K562 (cell line): ENCODE measurements around the gene GABARAPL1. TPM values are rescaled to one million over a fixed set of nuclear protein-coding genes. Genes with fewer than 3 reads are reported as not detected.

ENCODE experiments used
- ATAC-seq: fragments of 200-7000 bp; cut with Tn5 transposase; 3 replicates; pipeline ENCODE4 v1.9.1; 2020; ENCODE audit warnings: moderate library complexity
- BruUV-seq: library from RNA; stranded (reverse); fragments of 400-500 nt; replicated peaks from 2 replicates; lab custom pipeline; 2021; lab: Mats Ljungman, UMichigan
- CTCF ChIA-PET: fragments of 300-600 bp; formaldehyde crosslinking; extraction: SDS; loops from one replicate; lab custom pipeline; 2021; ENCODE audit warnings: low intra/inter-chr PET ratio; lab: Yijun Ruan, JAX
- POLR2A ChIA-PET: fragments of 300-600, 350-650 bp; sonication (Branson Sonifier 250); formaldehyde crosslinking; extraction: SDS; loops from one replicate; lab custom pipeline; 2021; ENCODE audit warnings: antibody characterized with exemption, inconsistent platforms; lab: Yijun Ruan, JAX
- DNase-seq, 4 experiments: peaks; one replicate each; pipeline versions ENCODE4 v3.0.0 to v3.0.0-alpha.2; 2011 to 2018; ENCODE audit warnings: low spot score in 3 of 4, mixed read lengths in 3 of 4; ENCODE audit errors: extremely low read depth in 1 of 4
- FAIRE-seq: peaks from 2 replicates; lab custom pipeline; 2011; peaks lifted over from hg19 to GRCh38; lab: Jason Lieb, UNC
- H2AFZ ChIP-seq: 2 replicates; pipeline ENCODE4 v1.6.0; 2011; ENCODE audit warnings: low read depth, low read length, control low read depth, inconsistent platforms
- H3K27ac ChIP-seq: fragments of 200-600 bp; 3 replicates; pipeline ENCODE4 v1.8.0; 2011; ENCODE audit warnings: low read depth, mild to moderate bottlenecking, control low read depth, inconsistent platforms, low read length, moderate library complexity, mixed read lengths; ENCODE audit errors: extremely low read depth
- H3K27me3 ChIP-seq, 2 experiments: fragments of 300-600 bp in 1 of 2; 2 replicates in 1 of 2; 3 replicates in 1 of 2; pipeline versions ENCODE4 v1.6.0 to v1.8.0; 2011; ENCODE audit warnings: inconsistent platforms in 2 of 2, low read length in 2 of 2, mild to moderate bottlenecking in 1 of 2, mixed read lengths in 1 of 2, moderate library complexity in 1 of 2; ENCODE audit not compliant: control insufficient read depth in 2 of 2, insufficient read depth in 2 of 2
- H3K36me3 ChIP-seq: fragments of 300-600 bp; 3 replicates; pipeline ENCODE4 v1.8.0; 2011; ENCODE audit warnings: mild to moderate bottlenecking, low read length, inconsistent platforms; ENCODE audit not compliant: control insufficient read depth, insufficient read depth
- H3K4me1 ChIP-seq, 2 experiments: fragments of 200-600 bp in 1 of 2; replicated peaks in 1 of 2; 2 replicates in 1 of 2; 3 replicates in 1 of 2; pipeline versions ENCODE4 v1.5.1 to v1.8.0; 2011; ENCODE audit warnings: inconsistent platforms in 2 of 2, low read length in 2 of 2, mild to moderate bottlenecking in 1 of 2, mixed read lengths in 1 of 2, moderate library complexity in 1 of 2; ENCODE audit not compliant: control insufficient read depth in 2 of 2, insufficient read depth in 2 of 2
- H3K4me2 ChIP-seq: 2 replicates; pipeline ENCODE4 v1.6.1; 2011; ENCODE audit warnings: low read length, control low read depth, inconsistent platforms, mixed read lengths; ENCODE audit not compliant: insufficient read depth
- H3K4me3 ChIP-seq: fragments of 200-600 bp; sonication (generic), shearing (Covaris generic); 2 replicates; pipeline ENCODE4 v1.5.1; 2016; ENCODE audit warnings: control low read depth, inconsistent platforms
- H3K79me2 ChIP-seq: fragments of 200-600 bp; 3 replicates; pipeline ENCODE4 v1.8.0; 2011; ENCODE audit warnings: low read length, inconsistent platforms; ENCODE audit not compliant: control insufficient read depth, insufficient read depth
- H3K9ac ChIP-seq, 2 experiments: 2 replicates each; pipeline versions ENCODE4 v1.6.0 to v1.6.1; 2011; ENCODE audit warnings: low read depth in 2 of 2, low read length in 2 of 2, control low read depth in 1 of 2, inconsistent platforms in 1 of 2, mild to moderate bottlenecking in 1 of 2, mixed read lengths in 1 of 2; ENCODE audit not compliant: insufficient read depth in 1 of 2
- H3K9me1 ChIP-seq: one replicate; pipeline ENCODE4 v1.6.0; 2011; ENCODE audit warnings: inconsistent platforms, mild to moderate bottlenecking, low read length, moderate library complexity; ENCODE audit not compliant: control insufficient read depth, insufficient read depth
- H3K9me3 ChIP-seq: replicated peaks from 2 replicates; pipeline ENCODE4 v1.5.1; 2011; ENCODE audit warnings: low read depth, low read length, inconsistent platforms; ENCODE audit not compliant: control insufficient read depth, insufficient read depth
- H4K20me1 ChIP-seq: replicated peaks from 2 replicates; pipeline ENCODE4 v1.6.1; 2011; ENCODE audit warnings: low read length, inconsistent platforms, mixed read lengths; ENCODE audit not compliant: control insufficient read depth, insufficient read depth
- CHD4 ChIP-seq: fragments of 200-600 bp; sonication (generic); IDR thresholded peaks from 3 replicates; pipeline ENCODE4 v1.6.1; 2012; ENCODE audit warnings: low read depth, mild to moderate bottlenecking, mixed read lengths, low read length, inconsistent platforms; ENCODE audit not compliant: insufficient read depth, insufficient replicate concordance, poor library complexity, severe bottlenecking
- FOXK2 ChIP-seq, 2 experiments: fragments of 450-650 bp; IDR thresholded peaks in 1 of 2; conservative IDR thresholded peaks in 1 of 2; 2 replicates each; pipeline ENCODE4 v1.6.1; 2016; ENCODE audit warnings: low read depth in 2 of 2, mild to moderate bottlenecking in 1 of 2
- KDM5B ChIP-seq: fragments of 200-600 bp; sonication (generic); IDR thresholded peaks from 2 replicates; pipeline ENCODE4 v1.6.1; 2012; ENCODE audit warnings: low read depth, mild to moderate bottlenecking, moderate library complexity, low read length, control low read depth, inconsistent platforms; ENCODE audit not compliant: insufficient replicate concordance
- KLF16 ChIP-seq: IDR thresholded peaks from 2 replicates; pipeline ENCODE4 v1.6.1; 2016; ENCODE audit warnings: antibody characterized with exemption
- MCM7 ChIP-seq, 2 experiments: fragments of 450-650 bp; IDR thresholded peaks; 2 replicates each; pipeline ENCODE4 v1.6.1; 2016 to 2018
- MNT ChIP-seq, 2 experiments: fragments of 450-650 bp; conservative IDR thresholded peaks; 2 replicates each; pipeline ENCODE4 v1.6.1; 2017; ENCODE audit warnings: mild to moderate bottlenecking in 2 of 2, moderate library complexity in 2 of 2
- MXI1 ChIP-seq: IDR thresholded peaks from 2 replicates; pipeline ENCODE4 v1.6.1; 2011; ENCODE audit warnings: low read depth, mild to moderate bottlenecking, improper control_type of control experiment, low read length
- RBBP5 ChIP-seq: fragments of 200-600 bp; sonication (generic); IDR thresholded peaks from 2 replicates; pipeline ENCODE4 v1.6.1; 2012; ENCODE audit warnings: borderline replicate concordance, mild to moderate bottlenecking, low read length, control low read depth, inconsistent platforms; ENCODE audit not compliant: insufficient read depth, poor library complexity, severe bottlenecking
- SP1 ChIP-seq: sonication (generic); formaldehyde crosslinking; IDR thresholded peaks from 2 replicates; pipeline ENCODE4 v1.8.1; 2022; ENCODE audit warnings: mild to moderate bottlenecking, missing genetic modification reagents
- STAT5A ChIP-seq: IDR thresholded peaks from 2 replicates; pipeline ENCODE4 v1.6.1; 2012; ENCODE audit warnings: low read length, inconsistent platforms, borderline replicate concordance
- XRCC4 ChIP-seq: IDR thresholded peaks from one replicate; pipeline ENCODE4 v1.6.1; 2011; ENCODE audit not compliant: insufficient read depth, insufficient read length; ENCODE audit errors: extremely low read depth
- ZNF124 ChIP-seq: sonication (generic); formaldehyde crosslinking; IDR thresholded peaks from 2 replicates; pipeline ENCODE4 v1.8.1; 2022; ENCODE audit warnings: missing genetic modification reagents
- ZNF212 ChIP-seq: fragments of 450-650 bp; formaldehyde crosslinking; IDR thresholded peaks from 2 replicates; pipeline ENCODE4 v1.4.0; 2020; ENCODE audit warnings: mild to moderate bottlenecking
- WGBS: fragments of 100-300 bp; shearing (Covaris generic); methylation state at CpG from one replicate; pipeline ENCODE4 v1.1.6; 2016; ENCODE audit warnings: low coverage, mixed read lengths; ENCODE audit not compliant: insufficient coverage; ENCODE audit errors: missing lambda C conversion rate; 5-methylcytosine and 5-hydroxymethylcytosine counted together
- in situ Hi-C: fragments of 300-500 bp; cut with MboI; formaldehyde crosslinking; loops from 4 replicates; pipeline ENCODE4 v1.15.0; 2018; ENCODE audit warnings: inconsistent platforms, mixed read lengths
- intact Hi-C: fragments of 100-400 bp; cut with micrococcal nuclease; formaldehyde crosslinking; loops from 2 replicates; pipeline ENCODE4 v1.14.2; 2022
- polyA plus RNA-seq, 8 experiments: library from polyadenylated mRNA; depleted of rRNA in 4 of 8; stranded (reverse) in 5 of 8; unstranded in 3 of 8; fragments of >200 nt; fragmentation: Nextera tagmentation in 2 of 8; fragmentation: Illumina TruSeq in 1 of 8; extraction: Ambion mirVana in 2 of 8; extraction: Trizol in 1 of 8; gene quantifications; 2 replicates each; pipeline versions ENCODE4 v1.2.1 to v1.2.3, GENCODE V29; 2011 to 2014; ENCODE audit warnings: inconsistent platforms in 1 of 8, missing spikeins in 1 of 8
- total RNA-seq, 7 experiments: library from RNA; depleted of rRNA in 6 of 7; stranded (reverse); fragments of >200 nt in 6 of 7; fragmentation: Illumina TruSeq in 2 of 7; extraction: Trizol in 2 of 7; gene quantifications; 2 replicates each; pipeline versions ENCODE4 v1.2.1 to v1.2.3, GENCODE V29; 2011 to 2021; ENCODE audit warnings: low replicate concordance in 1 of 7
- TF ChIP-seq, protein P1 (sequence below): fragments of 250-450 bp; sonication (Bioruptor Pico); IDR thresholded peaks from 2 replicates; pipeline ENCODE4 v1.6.1; 2021; ENCODE audit warnings: mild to moderate bottlenecking

The GABARAPL1 gene
- total and polyA plus RNA-seq, 9 of the 15 experiments (the other 6 are each of a cell fraction or from before 2014, with no cell fraction given): 2.3 to 15.9 (median 11.3) TPM

GRCh38 chr12:10178821-10179220 lies 33.9 kb upstream of the GABARAPL1 start, which contains the start of gene TMEM52B (continued):
- TF ChIP-seq FOXK2 (conservative IDR thresholded peaks at IDR 0.05 in 1 of 2, IDR thresholded peaks at IDR 0.05 in 1 of 2; ENCODE audit: low read depth in 2 of 2) (no peak), MNT (conservative IDR thresholded peaks at IDR 0.05) (no peak), STAT5A (no peak), ZNF124 (no peak), SP1 (CRISPR knock-in tag) (no peak), MCM7 (IDR thresholded peaks at IDR 0.05) (no peak)

GRCh38 chr12:10179776-10180181 lies 32.9 kb upstream of the GABARAPL1 start:
- no peak overlapping the region for H2AFZ ChIP-seq

More at GRCh38 chr12:10179776-10180181, 32.9 kb upstream of the GABARAPL1 start:
- no peak for FAIRE-seq
- intact Hi-C loops (no loop called here), in situ Hi-C loops (no loop called here)
- Histone ChIP-seq H3K4me2 (no peak overlapping the region), H3K4me3 (no peak overlapping the region), H3K4me1 (no peaks in the 10 kb centered on the region), H3K9ac (no peak overlapping the region), H3K79me2 (no peaks in the 10 kb centered on the region), H3K9me3 (no peaks in the 10 kb centered on the region), H3K36me3 (no peaks in the 10 kb centered on the region), H3K27ac (no peak overlapping the region), H3K9me1 (no peaks in the 10 kb centered on the region), H3K27me3 (peaks cover 8 to 9% of the 10 kb centered on the region in 2 experiments; a peak in 4 of 5 replicates), H4K20me1 (no peaks in the 10 kb centered on the region)
- 4% methylated on average over 5 of the region's 5 CpGs for WGBS
- no peak for ATAC-seq
- DNase-seq: no peak
- no TSS peak for BruUV-seq
- ChIA-PET CTCF (no interaction called here), POLR2A (no interaction called here)
- TF ChIP-seq CHD4 (no peak), RBBP5 (no peak), XRCC4 (no peak), KDM5B (no peak), KLF16 (no peak), MXI1 (no peak), ZNF212 (CRISPR knock-in tag) (no peak)
- TF ChIP-seq, protein P1, sequence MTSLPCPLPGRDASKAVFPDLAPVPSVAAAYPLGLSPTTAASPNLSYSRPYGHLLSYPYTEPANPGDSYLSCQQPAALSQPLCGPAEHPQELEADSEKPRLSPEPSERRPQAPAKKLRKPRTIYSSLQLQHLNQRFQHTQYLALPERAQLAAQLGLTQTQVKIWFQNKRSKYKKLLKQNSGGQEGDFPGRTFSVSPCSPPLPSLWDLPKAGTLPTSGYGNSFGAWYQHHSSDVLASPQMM (CRISPR knock-in tag): no peak
